Neural progenitor cell (in vitro differentiated cells): ENCODE measurements around the gene GREB1L.

Source experiments
- CTCF ChIP-seq: fragments of 200-600 bp; sonication (generic); IDR thresholded peaks from 2 replicates; pipeline ENCODE4 v1.5.1; 2017; ENCODE audit warnings: antibody characterized with exemption, mild to moderate bottlenecking
- EZH2 ChIP-seq: fragments of 200-600 bp; sonication (generic); IDR thresholded peaks from 2 replicates; pipeline ENCODE4 v1.6.1; 2017; ENCODE audit warnings: antibody characterized with exemption, mild to moderate bottlenecking, moderate library complexity

DNA sequence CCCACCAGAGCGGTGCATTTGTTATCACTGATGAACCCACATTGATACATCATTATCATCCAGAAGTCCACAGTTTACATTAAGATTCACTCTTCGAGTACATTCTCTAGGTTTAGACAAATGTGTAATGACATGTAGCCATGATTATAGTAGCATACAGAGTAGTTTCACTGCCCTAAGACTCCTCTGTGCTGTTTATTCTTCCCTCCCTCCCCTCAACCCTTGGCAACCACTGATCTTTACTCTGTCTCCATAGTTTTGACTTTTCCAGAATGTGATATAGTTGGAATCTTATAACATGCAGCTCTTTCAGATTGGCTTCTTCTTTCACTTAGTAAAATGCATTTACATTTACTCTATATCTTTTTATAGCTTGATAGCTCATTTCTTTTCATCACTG, 31.2 kb upstream of the GREB1L start:
- TF ChIP-seq CTCF, result no peak
- no peak for TF ChIP-seq EZH2
